Right lobe of liver (tissue), 6 donors: ENCODE data around the gene PLEKHG4B. TPM values are rescaled to one million over a fixed set of nuclear protein-coding genes. Genes with fewer than 3 reads are reported as not detected.

Experiments
- ATAC-seq, 4 donors: fragments of 200-7000 bp; cut with Tn5 transposase; one replicate each; pipeline ENCODE4 v1.9.1; 2020; ENCODE audit warnings: mild to moderate bottlenecking in 4 of 4, moderate library complexity in 4 of 4
- DNase-seq, 3 donors: peaks; one replicate each; pipeline ENCODE4 v3.0.0-alpha.2; 2020
- H3K27ac ChIP-seq, 3 donors: fragments of 200-600 bp; one replicate each; pipeline ENCODE4 v1.8.0; 2022
- H3K27me3 ChIP-seq, 2 donors: fragments of 200-600 bp; one replicate each; pipeline ENCODE4 v1.8.0; 2022
- H3K36me3 ChIP-seq, 4 donors: fragments of 200-600 bp; sonication (generic) in 1 of 4; one replicate each; pipeline versions ENCODE4 v1.5.1 to v1.8.0; 2017 to 2022; ENCODE audit warnings: control low read depth in 1 of 4
- H3K4me1 ChIP-seq, 4 donors: fragments of 200-600 bp; sonication (generic) in 1 of 4; one replicate each; pipeline versions ENCODE4 v1.5.1 to v1.8.0; 2017 to 2022; ENCODE audit warnings: control low read depth in 1 of 4
- H3K4me3 ChIP-seq, 3 donors: fragments of 200-600 bp; one replicate each; pipeline ENCODE4 v1.8.0; 2022
- H3K9me3 ChIP-seq, 4 donors: fragments of 200-600 bp; sonication (generic) in 1 of 4; one replicate each; pipeline versions ENCODE4 v1.5.1 to v1.8.0; 2017 to 2022; ENCODE audit warnings: control low read depth in 1 of 4
- CTCF ChIP-seq, 4 donors: fragments of 200-600 bp in 3 of 4; fragments of 450-650 bp in 1 of 4; IDR thresholded peaks; one replicate each; pipeline versions ENCODE4 v1.5.1 to v1.8.0; 2016 to 2022; ENCODE audit warnings: antibody characterized with exemption in 4 of 4, mild to moderate bottlenecking in 2 of 4
- POLR2A ChIP-seq: fragments of 450-650 bp; IDR thresholded peaks from one replicate; pipeline ENCODE4 v1.6.1; 2017; ENCODE audit warnings: antibody characterized with exemption, mild to moderate bottlenecking
- WGBS: methylation state at CpG from one replicate; pipeline ENCODE4 v1.1.6; 2018; ENCODE audit warnings: low coverage, low lambda C conversion rate; ENCODE audit not compliant: insufficient coverage; ENCODE audit errors: missing lambda C conversion rate; 5-methylcytosine and 5-hydroxymethylcytosine counted together
- intact Hi-C, 2 donors: fragments of 100-400 bp; cut with DNase I; formaldehyde crosslinking; loops; one replicate each; pipeline versions ENCODE4 v1.11.2 to v1.14.1; 2022
- total RNA-seq, 6 experiments: library from RNA; depleted of rRNA in 2 of 6; stranded (reverse); fragments of >200 nt in 2 of 6; fragmentation: NEBNext Ultra II Directional in 3 of 6; extraction: Animal tissue kit (Norgen Biotek cat#: 25700) in 3 of 6; gene quantifications; one replicate each; pipeline versions ENCODE4 v1.1.0 to v1.2.4, GENCODE V29; 2016 to 2023
- donor health status: DM: no; HTN: yes; CAD: no.
- donor health status: DM: no; HTN: no; CAD: no.
- donor health status: DM: no; HTN: no; CAD: no.
- donor health status: DM: no; HTN: yes; CAD: no.
- donor health status: DM: no; HTN: yes; CAD: no.

PLEKHG4B gene
- total RNA-seq, 6 experiments from 2014 or later = 0.13 to 0.18 TPM; not detected in 4

GRCh38 chr5:153256-153655, 61.3 kb downstream of the PLEKHG4B start:
- WGBS = 65% methylated on average over 6 of the region's 8 CpGs
- no peaks in the 10 kb centered on the region for H3K27me3 ChIP-seq
- TF ChIP-seq POLR2A (no peak), CTCF (IDR thresholded peaks at IDR 0.05) (no peak)
- ATAC-seq (no peak), DNase-seq (no peak)
- no peak overlapping the region for H3K27ac ChIP-seq
- no peak overlapping the region for H3K4me3 ChIP-seq
- H3K9me3 ChIP-seq = no peaks in the 10 kb centered on the region
- no peaks in the 10 kb centered on the region for H3K4me1 ChIP-seq
- H3K36me3 ChIP-seq = no peaks in the 10 kb centered on the region
- intact Hi-C loops = no loop called here

DNA sequence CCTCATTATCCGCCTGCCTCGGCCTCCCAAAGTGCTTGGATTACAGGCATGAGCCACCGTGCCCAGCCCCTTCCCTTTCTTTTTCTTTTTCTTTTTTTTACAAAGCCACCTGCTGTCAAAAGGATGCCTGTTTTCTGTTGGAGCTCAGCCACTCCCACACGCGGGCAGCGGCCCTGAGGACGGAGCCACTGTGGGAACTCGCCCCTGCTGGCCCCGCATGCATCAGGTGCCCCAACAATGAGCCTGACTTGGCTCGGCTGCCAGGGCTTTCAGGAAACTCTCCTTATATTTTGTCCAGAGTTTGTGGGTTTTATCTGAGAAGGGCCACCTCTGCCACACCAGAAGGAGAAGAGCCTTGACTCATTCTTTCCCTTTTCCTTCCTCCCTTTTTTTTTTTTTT, 62.3 kb downstream of the PLEKHG4B start:
- Histone ChIP-seq H3K27ac (no peak overlapping the region), H3K4me1 (no peaks in the 10 kb centered on the region), H3K9me3 (no peaks in the 10 kb centered on the region), H3K4me3 (no peak overlapping the region), H3K36me3 (no peaks in the 10 kb centered on the region), H3K27me3 (no peaks in the 10 kb centered on the region)
- WGBS = 76% methylated on average over 7 of the region's 10 CpGs
- intact Hi-C loops = no loop called here
- TF ChIP-seq POLR2A = no peak
- TF ChIP-seq CTCF (IDR thresholded peaks at IDR 0.05) = no peak
- DNase-seq (no peak), ATAC-seq (no peak)

DNA sequence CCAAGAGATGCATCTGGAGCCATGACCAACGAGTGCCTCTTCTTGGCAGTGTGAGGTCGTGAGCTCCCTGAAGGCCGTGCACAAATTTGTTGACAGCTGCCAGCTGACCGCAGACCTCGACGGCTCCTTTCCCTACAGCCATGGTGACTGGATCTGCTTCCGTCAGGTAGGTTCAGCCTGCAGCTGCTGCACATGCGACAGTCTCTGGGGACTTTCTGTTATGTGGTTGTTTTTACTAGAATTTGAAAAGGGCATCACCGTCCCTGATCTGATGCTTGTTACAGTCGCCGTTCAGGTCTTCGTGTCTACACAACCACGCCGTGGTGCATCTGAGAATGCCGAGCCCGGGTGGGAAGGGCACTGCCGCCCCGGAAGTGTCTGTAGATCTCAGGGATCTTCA, 62.9 kb downstream of the PLEKHG4B start:
- 53% methylated on average over 5 of the region's 18 CpGs for WGBS
- TF ChIP-seq POLR2A (no peak), CTCF (IDR thresholded peaks at IDR 0.05) (no peak)
- Histone ChIP-seq H3K9me3 (no peaks in the 10 kb centered on the region), H3K36me3 (no peaks in the 10 kb centered on the region), H3K27ac (no peak overlapping the region), H3K27me3 (no peaks in the 10 kb centered on the region), H3K4me3 (no peak overlapping the region), H3K4me1 (no peaks in the 10 kb centered on the region)
- DNase-seq (no peak), ATAC-seq (no peak)
- intact Hi-C loops = no loop called here

- no peaks in the 10 kb centered on the region for H3K9me3 ChIP-seq
- no peaks in the 10 kb centered on the region for H3K4me1 ChIP-seq
- H3K4me3 ChIP-seq = no peak overlapping the region
- no peak for DNase-seq
- WGBS = 85% methylated on average over 6 of the region's 23 CpGs
- H3K27ac ChIP-seq = no peak overlapping the region
- TF ChIP-seq POLR2A (no peak), CTCF (IDR thresholded peaks at IDR 0.05) (no peak)
- no peaks in the 10 kb centered on the region for H3K27me3 ChIP-seq
- no peaks in the 10 kb centered on the region for H3K36me3 ChIP-seq
- intact Hi-C loops = no loop called here
- no peak for ATAC-seq
These were observed 63.9 kb downstream of the PLEKHG4B start for GRCh38 chr5:155651-156410.
